GM12865 (cell line): ENCODE measurements around the gene OR6C3.
"Not testable (repeated sequence)": the region's sequence is repeated elsewhere in the genome, so short reads cannot be mapped to it uniquely, and the experiment has no call there.

Experiments used
- DNase-seq: peaks from one replicate; pipeline ENCODE4 v3.0.0; 2010; ENCODE audit warnings: low read depth
- H3K4me3 ChIP-seq: 2 replicates; pipeline ENCODE4 v1.5.1; 2011; ENCODE audit warnings: mild to moderate bottlenecking, low read depth, low read length, control low read depth
- TF ChIP-seq, protein P1 (sequence below): IDR thresholded peaks from 2 replicates; pipeline ENCODE4 v1.5.1; 2011; ENCODE audit warnings: low read length, control low read depth, low read depth, inconsistent platforms; ENCODE audit not compliant: insufficient read depth; ENCODE audit errors: missing control alignments

Gene OR6C3

DNA sequence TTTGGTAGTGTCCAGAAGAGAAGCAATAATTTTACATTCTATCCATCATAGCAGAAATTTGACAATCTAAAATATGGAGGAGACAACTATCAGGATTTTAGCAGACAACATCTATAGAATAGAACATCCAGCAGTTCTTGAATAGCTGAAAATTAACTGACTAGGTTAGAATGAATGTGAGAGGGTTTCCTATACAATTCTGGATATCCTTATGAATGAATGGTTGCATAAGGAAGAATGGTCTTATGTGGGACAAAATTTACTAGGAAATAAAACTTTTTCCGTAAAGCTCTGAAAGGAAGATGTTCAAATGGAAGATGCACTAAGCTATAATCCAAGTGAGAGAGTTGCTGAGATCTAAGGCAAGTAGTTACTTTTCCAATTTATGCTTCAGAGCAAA lies at the start of gene OR6C3:
Gene OR6C3, plus strand, starts transcription at position 301 of the 400 bp plus-strand sequence. CDS start 955 bp downstream, outside the sequence.
- DNase-seq: no peak
- H3K4me3 ChIP-seq: no peak within 1 kb of the TSS
- TF ChIP-seq, protein P1, sequence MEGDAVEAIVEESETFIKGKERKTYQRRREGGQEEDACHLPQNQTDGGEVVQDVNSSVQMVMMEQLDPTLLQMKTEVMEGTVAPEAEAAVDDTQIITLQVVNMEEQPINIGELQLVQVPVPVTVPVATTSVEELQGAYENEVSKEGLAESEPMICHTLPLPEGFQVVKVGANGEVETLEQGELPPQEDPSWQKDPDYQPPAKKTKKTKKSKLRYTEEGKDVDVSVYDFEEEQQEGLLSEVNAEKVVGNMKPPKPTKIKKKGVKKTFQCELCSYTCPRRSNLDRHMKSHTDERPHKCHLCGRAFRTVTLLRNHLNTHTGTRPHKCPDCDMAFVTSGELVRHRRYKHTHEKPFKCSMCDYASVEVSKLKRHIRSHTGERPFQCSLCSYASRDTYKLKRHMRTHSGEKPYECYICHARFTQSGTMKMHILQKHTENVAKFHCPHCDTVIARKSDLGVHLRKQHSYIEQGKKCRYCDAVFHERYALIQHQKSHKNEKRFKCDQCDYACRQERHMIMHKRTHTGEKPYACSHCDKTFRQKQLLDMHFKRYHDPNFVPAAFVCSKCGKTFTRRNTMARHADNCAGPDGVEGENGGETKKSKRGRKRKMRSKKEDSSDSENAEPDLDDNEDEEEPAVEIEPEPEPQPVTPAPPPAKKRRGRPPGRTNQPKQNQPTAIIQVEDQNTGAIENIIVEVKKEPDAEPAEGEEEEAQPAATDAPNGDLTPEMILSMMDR: no peak

DNA sequence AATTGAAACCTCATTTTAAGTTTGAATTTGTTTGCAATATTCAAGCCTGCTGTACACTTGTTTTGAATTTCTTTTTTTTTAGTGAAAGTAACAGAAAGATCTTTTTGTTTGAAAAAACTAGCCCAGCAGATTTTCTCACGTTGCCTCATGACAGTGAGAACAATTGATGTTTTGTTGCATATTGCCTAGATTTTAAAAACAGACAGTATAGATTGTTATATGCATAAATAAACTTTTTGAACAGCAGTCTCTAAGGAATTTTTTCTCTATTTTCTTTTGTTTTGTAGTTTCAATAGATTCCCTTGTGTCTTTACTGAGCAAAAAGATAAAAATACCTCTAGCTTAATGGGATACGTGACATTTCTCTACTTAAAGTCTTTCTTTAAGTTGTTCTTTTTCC lies 49.6 kb upstream of the OR6C3 start:
- DNase-seq: no peak
- TF ChIP-seq, protein P1: no peak
- no peak overlapping the region for H3K4me3 ChIP-seq

DNA sequence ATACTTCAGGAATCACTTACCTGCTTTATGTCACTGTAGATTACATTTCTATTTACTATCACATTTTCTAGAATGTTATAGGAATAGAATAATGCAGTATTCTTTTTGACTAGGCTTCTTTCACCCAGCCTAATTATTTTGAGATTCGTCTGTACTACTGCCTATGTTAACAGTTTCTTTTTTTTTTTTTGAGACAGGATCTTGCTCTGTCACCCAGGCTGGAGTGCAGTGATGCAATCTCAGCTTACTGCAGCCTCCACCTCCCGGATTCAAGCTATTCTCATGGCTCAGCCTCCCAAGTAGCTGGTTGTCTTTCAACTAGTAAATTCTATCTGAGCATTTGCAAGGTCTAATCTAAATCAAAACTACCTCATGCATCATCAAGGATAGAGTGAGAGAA lies 40.5 kb upstream of the OR6C3 start:
- TF ChIP-seq, protein P1: no peak
- DNase-seq: no peak
- no peak overlapping the region for H3K4me3 ChIP-seq

DNA sequence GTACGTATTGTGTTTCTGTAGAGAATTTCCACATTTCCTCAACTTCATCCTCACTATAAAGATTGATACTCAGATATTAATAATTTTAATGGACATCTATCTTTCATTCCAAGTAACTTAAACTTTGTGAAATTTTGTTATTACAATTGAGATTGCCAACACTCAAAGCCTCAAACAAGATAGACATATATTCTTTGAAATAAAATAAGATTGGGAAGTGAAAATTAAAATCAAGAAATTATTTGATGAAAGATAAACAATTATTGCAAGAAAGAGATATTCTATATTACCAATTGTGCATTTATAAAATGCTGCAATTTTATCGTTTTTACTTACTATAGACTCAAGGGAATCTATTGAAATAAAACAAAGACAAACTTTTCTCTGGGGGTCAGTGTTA lies 34.1 kb upstream of the OR6C3 start, which contains the start of gene OR6C6:
Gene OR6C6, minus strand, starts transcription at position 101 of the 400 bp plus-strand sequence. CDS start 1,337 bp downstream, outside the sequence.
- no peak for DNase-seq
- TF ChIP-seq, protein P1: no peak
- H3K4me3 ChIP-seq: no peak within 1 kb of the TSS

DNA sequence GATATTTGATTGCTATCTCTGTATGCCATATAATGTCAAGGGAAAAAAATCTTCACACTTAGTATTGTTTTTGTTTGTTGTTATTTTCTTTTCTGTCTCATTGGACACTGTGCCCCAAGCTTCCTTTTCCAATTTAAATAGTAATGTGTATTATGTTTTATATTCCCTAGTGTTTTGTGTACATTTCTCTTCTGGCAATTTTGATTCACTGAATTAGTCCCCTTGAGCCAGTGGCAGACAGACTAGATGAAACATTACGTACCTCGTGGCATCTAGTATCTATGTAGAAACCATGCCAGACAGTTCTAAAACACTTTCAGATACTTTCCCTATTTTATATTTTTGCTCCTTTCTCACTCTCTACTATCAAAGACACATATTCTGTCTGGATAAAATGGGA lies 16.5 kb upstream of the OR6C3 start, which contains the start of gene OR6C1:
Gene OR6C1, plus strand, starts transcription at position 301 of the 400 bp plus-strand sequence. CDS start 6,257 bp downstream, outside the sequence.
- TF ChIP-seq, protein P1: no peak
- H3K4me3 ChIP-seq: no peak within 1 kb of the TSS
- no peak for DNase-seq

DNA sequence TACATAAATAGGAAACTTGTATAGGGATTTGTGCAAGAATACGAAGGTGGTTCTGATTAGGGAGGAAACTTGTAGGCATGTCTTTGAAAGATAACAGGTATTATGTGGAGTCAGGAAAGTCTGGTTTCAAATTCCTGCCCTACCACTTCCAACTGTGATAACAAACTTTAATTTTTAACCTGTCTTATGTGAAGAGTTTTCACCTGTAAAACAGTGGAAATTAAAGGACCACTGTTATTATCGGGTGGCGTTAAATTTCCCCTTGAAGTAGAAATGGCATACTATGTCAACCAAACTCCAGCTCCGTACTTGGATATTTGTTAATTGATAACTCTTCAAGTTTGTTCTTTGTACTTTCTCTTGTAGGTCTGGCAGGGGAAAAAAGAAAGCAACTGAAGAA lies 10.3 kb upstream of the OR6C3 start:
- TF ChIP-seq, protein P1: no peak
- no peak overlapping the region for H3K4me3 ChIP-seq
- DNase-seq: no peak

DNA sequence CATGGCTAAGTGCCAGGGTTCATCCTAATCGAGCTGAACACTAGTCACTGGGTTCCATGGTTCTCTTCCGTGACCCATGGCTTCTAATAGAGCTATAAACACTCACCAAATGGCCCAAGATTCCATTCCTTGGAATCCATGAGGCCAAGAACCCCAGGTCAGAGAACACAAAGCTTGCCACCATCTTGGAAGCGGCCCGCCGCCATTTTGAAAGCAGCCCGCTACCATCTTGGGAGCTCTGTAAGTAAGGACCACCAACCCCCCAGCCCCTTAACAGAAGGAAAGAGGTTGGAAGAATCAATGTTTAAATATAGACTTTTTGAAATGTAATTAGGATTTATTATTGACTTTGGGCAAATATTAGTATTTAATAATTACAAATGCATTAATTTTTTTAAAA lies 4.7 kb upstream of the OR6C3 start:
- not testable (repeated sequence) for H3K4me3 ChIP-seq

More for the DNA sequence above, 4.7 kb upstream of the OR6C3 start:
- not testable (repeated sequence) for DNase-seq
